Measurements from ENCODE around the gene GDPD3. TPM values are rescaled to one million over a fixed set of nuclear protein-coding genes. Genes with fewer than 3 reads are reported as not detected.
A peak's percentile ranks its signal among the peaks of the same experiment; 100 is the strongest.

Gene GDPD3
- total and polyA plus RNA-seq, 2 of the 13 experiments (the other 11 are each of a cell fraction or from before 2014, with no cell fraction given) = 18.7 to 20.6 TPM

DNA sequence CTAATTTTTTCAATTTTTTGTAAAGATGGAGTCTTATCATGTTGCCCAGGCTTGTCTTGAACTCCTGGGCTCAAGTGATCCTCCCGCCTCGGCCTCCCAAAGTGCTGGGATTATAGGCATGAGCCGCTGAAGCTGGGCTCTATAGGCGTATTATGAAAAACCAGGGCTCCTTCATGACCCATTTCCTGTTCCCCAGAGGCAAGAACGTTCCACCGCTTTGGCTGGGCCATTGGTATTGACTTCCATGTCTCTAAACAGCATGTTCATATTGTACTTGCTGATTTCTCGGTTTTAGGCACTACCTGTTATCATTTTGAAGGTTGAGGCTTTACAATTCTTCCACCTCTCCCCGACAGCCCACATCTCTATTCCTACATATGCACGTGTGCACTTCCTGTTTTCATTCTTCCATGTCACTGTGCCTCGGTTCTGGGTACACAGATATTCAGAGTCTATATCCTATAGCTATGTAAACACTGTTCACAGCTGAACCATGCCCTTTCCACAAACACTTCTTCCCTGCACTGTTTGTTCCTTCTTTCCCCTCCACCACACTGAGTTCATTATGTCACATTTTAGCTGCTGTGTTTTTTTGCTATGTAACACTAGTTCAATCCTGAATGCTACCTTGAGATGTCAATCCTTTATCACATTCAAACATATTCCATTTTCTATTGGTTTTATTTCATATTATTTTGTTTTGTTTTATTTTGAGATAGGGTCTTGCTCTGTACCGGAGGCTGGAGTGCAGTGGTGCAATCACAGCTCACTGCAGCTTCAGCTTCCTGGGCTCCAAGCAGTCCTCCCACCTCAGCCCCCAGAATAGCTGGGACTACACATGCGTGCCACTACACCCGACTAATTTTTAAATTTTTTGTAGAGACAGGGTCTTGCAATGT is 26.5 kb upstream of the GDPD3 start (continued):
- TF ChIP-seq, protein P1, sequence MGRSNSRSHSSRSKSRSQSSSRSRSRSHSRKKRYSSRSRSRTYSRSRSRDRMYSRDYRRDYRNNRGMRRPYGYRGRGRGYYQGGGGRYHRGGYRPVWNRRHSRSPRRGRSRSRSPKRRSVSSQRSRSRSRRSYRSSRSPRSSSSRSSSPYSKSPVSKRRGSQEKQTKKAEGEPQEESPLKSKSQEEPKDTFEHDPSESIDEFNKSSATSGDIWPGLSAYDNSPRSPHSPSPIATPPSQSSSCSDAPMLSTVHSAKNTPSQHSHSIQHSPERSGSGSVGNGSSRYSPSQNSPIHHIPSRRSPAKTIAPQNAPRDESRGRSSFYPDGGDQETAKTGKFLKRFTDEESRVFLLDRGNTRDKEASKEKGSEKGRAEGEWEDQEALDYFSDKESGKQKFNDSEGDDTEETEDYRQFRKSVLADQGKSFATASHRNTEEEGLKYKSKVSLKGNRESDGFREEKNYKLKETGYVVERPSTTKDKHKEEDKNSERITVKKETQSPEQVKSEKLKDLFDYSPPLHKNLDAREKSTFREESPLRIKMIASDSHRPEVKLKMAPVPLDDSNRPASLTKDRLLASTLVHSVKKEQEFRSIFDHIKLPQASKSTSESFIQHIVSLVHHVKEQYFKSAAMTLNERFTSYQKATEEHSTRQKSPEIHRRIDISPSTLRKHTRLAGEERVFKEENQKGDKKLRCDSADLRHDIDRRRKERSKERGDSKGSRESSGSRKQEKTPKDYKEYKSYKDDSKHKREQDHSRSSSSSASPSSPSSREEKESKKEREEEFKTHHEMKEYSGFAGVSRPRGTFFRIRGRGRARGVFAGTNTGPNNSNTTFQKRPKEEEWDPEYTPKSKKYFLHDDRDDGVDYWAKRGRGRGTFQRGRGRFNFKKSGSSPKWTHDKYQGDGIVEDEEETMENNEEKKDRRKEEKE (IDR thresholded peaks at IDR 0.05) = no peak
- TF ChIP-seq MAF1 (CRISPR knock-in tag; IDR thresholded peaks at IDR 0.05; ENCODE audit: borderline replicate concordance) (no peak), TEAD3 (CRISPR knock-in tag; optimal IDR thresholded peaks at IDR 0.05; ENCODE audit: borderline replicate concordance) (peak; percentile 93), RBFOX2 (IDR thresholded peaks at IDR 0.05; ENCODE audit: low read depth, low read length) (peak; percentile 59), PTBP1 (IDR thresholded peaks at IDR 0.05; ENCODE audit: low read depth, low read length, poor library complexity, severe bottlenecking) (no peak), HOXA5 (CRISPR knock-in tag; IDR thresholded peaks at IDR 0.05) (no peak; the same call in 1 of the 2 replicates), SAFB2 (CRISPR knock-in tag; IDR thresholded peaks at IDR 0.05; ENCODE audit: borderline replicate concordance, low read depth) (no peak; the same call in 1 of the 2 replicates), AGO2 (optimal IDR thresholded peaks at IDR 0.05; ENCODE audit: low read depth, low read length) (no peak), RELA (CRISPR knock-in tag; IDR thresholded peaks at IDR 0.05) (no peak), ZMYM4 (CRISPR knock-in tag; IDR thresholded peaks at IDR 0.05) (peak; percentile 68), ZNF326 (CRISPR knock-in tag; IDR thresholded peaks at IDR 0.05; ENCODE audit: borderline replicate concordance) (no peak), U2AF2 (IDR thresholded peaks at IDR 0.05; ENCODE audit: low read depth, low read length) (no peak), RBAK (CRISPR knock-in tag; IDR thresholded peaks at IDR 0.05) (no peak), SP1 (IDR thresholded peaks at IDR 0.05) (no peak), SP1 (CRISPR knock-in tag; IDR thresholded peaks at IDR 0.05) (peak; percentile 48)
- TF ChIP-seq, protein P2, sequence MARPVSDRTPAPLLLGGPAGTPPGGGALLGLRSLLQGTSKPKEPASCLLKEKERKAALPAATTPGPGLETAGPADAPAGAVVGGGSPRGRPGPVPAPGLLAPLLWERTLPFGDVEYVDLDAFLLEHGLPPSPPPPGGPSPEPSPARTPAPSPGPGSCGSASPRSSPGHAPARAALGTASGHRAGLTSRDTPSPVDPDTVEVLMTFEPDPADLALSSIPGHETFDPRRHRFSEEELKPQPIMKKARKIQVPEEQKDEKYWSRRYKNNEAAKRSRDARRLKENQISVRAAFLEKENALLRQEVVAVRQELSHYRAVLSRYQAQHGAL (CRISPR knock-in tag; IDR thresholded peaks at IDR 0.05; ENCODE audit: not compliant biosample characterization) = no peak
- TF ChIP-seq, protein P3, sequence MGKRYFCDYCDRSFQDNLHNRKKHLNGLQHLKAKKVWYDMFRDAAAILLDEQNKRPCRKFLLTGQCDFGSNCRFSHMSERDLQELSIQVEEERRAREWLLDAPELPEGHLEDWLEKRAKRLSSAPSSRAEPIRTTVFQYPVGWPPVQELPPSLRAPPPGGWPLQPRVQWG (CRISPR knock-in tag; IDR thresholded peaks at IDR 0.05; ENCODE audit: borderline replicate concordance, low read depth) = no peak
- TF ChIP-seq, protein P4, sequence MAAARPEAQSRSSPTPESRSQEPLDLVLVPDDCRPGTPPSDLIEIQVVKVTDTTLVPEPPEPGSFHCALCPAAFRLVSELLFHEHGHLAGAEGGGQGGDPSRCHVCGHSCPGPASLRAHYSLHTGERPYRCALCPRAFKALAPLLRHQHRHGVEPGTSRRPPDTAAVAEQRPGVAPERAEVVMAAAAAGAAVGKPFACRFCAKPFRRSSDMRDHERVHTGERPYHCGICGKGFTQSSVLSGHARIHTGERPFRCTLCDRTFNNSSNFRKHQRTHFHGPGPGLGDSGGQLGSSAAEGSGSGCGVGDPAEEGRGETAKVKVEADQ (CRISPR knock-in tag; IDR thresholded peaks at IDR 0.05; ENCODE audit: borderline replicate concordance) = no peak
- TF ChIP-seq, protein P5, sequence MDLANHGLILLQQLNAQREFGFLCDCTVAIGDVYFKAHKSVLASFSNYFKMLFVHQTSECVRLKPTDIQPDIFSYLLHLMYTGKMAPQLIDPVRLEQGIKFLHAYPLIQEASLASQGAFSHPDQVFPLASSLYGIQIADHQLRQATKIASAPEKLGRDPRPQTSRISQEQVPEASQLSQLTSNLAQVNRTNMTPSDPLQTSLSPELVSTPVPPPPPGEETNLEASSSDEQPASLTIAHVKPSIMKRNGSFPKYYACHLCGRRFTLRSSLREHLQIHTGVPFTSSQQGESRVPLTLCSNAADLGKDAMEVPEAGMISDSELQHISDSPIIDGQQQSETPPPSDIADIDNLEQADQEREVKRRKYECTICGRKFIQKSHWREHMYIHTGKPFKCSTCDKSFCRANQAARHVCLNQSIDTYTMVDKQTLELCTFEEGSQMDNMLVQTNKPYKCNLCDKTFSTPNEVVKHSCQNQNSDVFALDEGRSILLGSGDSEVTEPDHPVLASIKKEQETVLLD (CRISPR knock-in tag; IDR thresholded peaks at IDR 0.05; ENCODE audit: low read depth) = peak; percentile 58; the same call in 1 of the 2 replicates
- TF ChIP-seq, protein P6, sequence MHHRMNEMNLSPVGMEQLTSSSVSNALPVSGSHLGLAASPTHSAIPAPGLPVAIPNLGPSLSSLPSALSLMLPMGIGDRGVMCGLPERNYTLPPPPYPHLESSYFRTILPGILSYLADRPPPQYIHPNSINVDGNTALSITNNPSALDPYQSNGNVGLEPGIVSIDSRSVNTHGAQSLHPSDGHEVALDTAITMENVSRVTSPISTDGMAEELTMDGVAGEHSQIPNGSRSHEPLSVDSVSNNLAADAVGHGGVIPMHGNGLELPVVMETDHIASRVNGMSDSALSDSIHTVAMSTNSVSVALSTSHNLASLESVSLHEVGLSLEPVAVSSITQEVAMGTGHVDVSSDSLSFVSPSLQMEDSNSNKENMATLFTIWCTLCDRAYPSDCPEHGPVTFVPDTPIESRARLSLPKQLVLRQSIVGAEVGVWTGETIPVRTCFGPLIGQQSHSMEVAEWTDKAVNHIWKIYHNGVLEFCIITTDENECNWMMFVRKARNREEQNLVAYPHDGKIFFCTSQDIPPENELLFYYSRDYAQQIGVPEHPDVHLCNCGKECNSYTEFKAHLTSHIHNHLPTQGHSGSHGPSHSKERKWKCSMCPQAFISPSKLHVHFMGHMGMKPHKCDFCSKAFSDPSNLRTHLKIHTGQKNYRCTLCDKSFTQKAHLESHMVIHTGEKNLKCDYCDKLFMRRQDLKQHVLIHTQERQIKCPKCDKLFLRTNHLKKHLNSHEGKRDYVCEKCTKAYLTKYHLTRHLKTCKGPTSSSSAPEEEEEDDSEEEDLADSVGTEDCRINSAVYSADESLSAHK (CRISPR knock-in tag; IDR thresholded peaks at IDR 0.05; ENCODE audit: borderline replicate concordance) = no peak

All from HepG2 (cell line).